Kasumi-1 (cell line): ENCODE measurements around the gene CADM1.

Source experiments
- DNase-seq, 2 experiments: peaks; one replicate each; lab custom pipeline; 2025; lab: John Stamatoyannopoulos, UW

CADM1 gene

DNA sequence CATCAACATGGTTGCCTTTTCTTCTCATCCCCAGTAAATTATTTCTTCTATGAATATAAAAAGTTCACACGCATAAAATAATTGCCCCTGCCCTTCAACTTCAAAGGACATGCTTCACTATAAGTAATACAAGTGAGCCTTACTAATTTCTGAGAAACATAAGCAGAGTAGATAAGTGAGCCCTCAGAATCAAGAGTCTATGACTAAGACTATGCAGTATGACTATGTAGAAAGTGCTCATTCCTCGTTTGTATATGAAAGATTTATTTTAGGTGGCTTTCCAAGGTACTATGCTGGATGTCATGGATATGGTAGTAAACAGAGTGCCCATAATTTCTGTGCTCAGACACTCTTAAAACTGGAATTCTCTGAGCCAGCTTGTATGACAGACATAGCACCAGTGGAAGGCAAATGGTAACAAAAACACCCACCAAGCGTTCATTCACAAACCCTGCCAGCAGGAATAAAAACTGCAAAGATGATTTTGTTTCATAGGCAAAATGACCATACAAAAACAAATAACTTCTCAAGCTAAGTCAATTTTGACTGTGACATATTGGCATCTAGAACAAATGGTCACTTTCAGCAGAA, 189.8 kb downstream of the CADM1 start:
- no peak for DNase-seq

DNA sequence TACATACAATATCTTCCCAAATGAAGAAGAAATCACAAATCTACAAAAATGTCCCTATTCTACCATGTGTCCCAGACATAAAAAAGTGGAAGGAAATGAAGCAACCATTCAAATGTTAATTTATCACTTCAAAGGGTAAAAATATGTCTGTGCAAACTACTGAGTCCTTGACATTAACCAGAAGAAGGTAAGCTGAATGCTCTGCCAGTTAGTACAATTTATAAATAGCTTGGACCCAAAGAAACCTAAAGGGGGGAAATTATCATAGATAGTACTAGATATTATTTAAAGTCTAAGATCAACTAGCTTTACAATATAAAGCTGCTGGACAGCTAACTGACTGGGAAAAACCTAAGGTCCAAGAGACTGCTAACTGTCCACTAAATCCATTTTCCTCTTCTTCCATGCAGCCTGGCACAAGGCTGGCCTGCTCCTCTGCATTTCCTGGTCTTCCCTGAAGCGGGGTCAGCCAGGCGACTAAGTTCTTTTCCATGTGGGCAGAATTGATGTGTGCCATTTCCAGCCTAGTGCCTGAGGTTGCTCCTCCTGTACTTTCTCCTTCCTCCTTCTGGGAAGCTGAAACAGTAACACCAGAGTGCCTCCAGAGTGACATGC, 190.9 kb downstream of the CADM1 start:
- DNase-seq: no peak

DNA sequence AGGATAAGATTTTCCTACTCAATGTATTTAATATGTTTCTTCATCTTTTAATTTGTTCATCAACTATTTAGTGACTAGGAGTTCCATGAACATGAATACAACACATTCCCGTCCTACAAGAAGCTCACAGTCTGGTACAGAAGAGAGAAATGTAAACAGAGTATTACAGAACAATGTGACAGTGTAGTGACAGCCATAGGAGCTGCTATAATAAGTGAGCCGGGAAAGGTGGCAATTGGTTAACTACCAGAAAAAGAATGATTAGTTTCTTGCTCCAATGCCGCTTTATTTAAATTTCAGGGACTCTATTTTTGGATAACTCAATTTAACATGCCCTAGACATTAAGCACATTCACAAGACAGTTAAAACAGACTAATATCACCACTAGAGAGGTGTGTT, 192.3 kb downstream of the CADM1 start:
- no peak for DNase-seq

DNA sequence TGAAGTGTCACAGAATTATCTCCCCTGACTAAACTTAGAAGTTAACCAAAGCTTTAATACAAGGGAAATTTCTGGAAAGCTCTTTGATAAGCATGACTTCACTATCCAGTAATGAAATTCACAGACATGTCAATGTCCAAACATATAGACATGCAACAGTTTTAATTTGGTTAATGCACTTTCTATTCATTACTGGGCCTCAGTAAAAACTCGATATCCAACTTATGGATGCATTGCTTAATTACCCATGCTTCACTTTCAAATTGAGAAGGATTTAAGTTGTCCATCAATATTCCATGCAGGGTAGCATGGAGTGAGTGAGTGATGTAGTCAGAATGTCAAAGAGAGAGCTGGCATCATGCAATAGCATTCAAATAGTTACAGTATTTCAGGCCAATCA, 197.5 kb downstream of the CADM1 start:
- DNase-seq: no peak

DNA sequence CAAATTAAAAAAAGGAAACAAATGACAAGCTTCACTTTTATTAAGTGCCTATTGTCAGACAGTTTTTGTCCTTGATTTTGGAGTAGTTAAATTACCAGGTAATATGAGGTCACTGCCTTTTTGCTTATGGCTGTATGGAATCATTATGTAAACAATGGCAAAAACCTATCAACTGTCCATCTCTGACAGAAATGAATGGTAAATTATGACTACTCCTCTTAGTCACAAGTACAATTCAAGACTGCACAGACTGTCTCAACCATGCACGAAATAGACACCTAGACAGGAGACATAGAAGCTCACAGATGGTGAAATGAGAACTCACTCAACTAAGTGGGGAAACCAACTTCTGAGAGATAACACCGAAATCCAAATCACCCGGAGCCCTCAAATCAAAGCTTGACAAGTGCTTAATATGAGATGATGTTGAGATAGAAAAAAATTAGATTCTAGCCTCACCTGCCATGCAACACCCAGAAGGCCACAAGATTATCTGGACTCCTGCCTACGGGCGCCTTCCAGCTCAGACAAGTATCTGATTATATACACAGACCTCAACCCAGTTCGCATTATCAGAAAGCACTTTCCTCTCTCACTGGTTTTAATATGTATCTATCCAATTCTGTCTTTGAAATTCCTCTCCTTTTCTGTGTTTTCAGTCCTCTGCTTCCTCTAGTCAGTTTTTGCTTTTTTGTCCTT, 199.3 kb downstream of the CADM1 start:
- DNase-seq: no peak

DNA sequence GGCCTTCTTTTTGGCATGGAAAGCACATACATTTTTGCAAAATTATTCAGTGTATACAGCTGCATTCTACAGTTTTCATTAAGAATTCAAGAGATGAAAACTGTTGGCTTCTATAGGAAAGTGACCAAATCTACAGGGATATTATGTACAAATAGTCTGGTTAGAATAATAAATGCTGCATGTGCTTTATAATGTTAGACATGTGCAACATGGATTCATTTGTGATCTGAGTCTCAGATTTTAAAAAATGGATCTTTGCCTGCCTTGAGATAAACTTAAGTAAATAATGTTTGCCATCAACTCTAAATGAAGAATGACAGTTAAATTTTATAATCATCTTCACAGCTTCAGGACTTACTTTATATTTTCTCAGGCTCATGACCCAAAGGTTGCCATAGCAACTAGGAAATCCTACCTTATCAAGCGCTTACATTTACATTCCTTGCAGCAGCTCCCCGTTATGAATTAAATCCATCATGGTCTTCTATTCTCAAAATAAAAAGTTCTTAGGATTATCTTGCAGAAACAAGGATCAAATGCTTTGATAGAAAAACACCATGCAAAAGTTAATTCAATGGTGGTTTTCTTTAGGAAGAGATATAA, 200.2 kb downstream of the CADM1 start:
- no peak for DNase-seq

DNA sequence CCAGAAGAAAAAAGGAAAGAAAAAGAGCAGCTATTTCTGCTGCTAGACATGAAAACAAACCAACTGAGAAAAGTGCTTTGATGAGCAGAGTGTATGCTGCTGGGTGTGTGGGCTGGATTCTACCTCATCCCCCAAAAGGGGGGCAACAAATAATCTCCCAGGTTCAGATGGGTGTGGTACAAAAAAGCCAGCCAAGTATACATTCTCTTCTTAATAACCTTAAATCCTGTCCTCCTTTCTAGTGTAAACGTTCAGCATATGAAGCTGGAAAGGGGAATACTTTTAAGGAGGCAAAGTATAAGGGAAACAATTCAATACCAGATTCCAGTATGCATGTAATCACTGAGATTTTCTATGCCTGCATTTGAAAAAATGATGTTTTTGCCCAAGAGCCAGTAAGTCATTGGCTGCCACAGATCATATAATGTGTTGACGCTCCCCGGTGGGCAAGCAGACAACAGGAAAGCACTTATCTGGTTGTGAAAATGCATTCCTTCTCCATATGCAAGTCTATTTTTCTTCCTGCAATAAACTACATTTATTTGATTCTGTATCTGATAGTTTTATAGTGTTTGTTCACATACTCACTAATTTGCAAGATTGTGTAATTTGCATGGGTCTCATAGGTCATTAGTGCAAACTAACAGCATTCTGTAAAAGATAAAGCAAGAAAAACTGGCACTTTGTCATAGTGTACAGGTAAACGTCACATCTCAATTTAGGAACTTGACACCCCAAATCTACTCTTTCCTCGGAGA, 201.1 kb downstream of the CADM1 start:
- no peak for DNase-seq

DNA sequence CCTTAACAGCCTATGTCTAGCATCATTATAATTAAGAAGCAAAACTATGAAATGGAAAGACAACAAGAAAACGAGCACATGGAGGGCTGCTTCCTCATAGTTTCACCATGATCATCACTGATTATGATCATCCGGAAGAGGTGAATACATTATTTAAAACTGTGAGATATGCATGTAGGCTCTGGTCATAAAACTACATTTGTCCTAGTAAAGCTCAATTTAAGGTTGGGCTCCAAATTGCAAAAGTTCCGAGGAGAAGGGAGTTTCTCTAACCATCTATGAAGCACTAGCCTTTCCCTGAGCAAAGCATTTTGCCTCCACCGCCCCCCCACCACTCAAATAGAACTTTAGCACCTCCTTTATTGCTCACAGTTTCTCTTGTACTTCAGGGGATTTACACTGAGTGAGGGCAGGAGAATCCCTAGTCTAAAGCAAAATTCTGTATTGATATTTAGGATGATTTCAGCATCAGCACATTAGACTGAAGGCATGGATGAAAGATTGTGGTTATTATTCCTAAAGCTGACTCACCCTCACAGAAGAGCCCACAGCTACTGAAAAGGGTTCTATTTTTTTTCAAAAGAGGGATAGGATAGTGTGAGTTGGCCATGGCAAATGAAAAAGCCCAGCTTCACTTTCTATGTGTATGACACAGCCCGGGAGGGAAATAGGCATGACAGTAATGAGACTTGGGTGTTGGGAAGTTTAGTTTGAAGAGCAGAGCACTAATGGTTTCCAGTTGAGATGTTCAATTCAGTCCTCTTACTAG, 203.4 kb downstream of the CADM1 start:
- DNase-seq: no peak

DNA sequence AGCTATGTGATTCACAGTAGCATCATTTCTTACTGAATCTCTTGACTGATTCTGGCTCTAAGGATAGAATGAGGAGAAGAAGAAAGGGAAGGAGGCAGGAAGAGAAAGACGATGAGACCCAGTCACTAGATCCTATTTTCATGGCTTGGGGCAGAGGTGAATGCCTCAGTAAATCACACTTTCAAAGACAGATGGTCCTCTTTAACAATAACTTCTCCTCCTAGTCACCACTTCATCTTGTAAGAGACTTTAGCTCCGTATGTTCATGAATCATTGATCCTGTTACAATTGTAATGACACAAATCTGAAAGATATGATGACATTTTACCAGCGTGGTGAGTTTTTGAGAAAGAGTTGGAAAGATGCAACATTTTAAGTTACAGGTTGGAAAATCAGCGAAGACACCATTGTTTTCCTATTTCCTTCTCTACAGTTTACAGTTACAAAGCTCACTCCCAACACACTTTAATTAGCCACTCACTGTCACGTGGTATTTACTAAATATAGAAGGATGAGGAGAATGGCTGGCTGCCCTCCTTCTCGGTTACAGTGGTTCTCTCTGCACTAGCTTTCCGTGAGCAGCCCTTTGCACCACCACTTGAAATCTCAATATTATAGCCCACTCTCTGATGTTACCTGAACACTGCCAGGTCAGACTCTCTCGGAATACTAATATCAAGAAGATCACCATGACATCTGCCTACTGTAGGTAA, 205.8 kb downstream of the CADM1 start:
- no peak for DNase-seq

DNA sequence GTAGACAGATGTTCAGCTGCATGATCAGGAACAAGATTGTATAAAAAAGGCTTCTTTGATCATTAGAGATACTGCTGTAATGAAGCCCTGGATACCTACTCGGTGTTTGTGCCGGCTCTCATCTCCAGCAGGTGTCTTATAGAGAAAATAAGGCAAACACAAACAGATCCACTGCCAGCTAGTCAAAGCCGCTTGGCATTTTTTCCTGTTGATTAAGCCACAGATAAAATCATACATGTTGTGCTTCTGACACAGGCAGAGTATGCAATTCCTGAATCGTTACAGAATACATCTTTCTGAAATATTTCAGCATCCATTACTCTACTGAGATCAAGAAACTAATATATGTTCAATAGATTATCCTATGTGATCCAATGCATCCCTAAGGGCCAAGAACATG, 206.9 kb downstream of the CADM1 start:
- no peak for DNase-seq

DNA sequence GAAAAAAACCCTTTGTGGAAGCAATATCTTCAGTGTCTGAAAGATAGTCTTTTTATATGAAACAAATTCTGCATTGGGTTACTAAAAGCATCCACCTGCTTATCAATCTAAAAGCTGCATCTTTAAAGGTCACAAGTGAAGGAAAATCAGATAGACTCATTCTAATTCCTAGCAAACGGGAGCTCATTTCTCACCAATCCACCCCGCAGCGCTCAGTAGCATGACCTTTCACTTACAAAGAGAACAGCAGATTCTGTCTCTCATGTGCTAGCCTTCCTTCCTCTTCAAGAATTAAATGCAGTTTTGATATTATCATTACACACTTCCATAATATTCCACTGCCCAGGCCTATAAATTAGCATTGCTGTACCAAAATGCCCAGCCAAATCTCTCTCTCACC, 212.9 kb downstream of the CADM1 start:
- no peak for DNase-seq

DNA sequence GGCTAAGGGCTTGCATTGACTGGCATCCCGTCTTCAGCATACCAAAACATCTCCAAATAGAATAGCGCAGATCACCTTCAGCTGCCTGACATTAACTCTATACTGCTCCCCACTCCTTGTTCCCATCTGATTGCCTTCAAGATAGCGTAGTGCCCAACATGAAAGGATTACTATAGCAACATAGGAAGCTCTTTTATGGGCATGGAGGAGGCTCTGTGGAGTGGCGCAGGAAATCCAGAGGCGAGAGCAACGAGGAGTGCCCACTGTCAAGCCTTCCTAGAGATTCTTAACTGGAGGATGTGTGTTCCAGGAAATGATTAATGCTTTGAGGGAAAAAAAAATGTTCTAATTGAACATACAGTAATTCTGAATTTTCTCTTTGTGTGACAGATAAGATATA, 213.3 kb downstream of the CADM1 start:
- no peak for DNase-seq

DNA sequence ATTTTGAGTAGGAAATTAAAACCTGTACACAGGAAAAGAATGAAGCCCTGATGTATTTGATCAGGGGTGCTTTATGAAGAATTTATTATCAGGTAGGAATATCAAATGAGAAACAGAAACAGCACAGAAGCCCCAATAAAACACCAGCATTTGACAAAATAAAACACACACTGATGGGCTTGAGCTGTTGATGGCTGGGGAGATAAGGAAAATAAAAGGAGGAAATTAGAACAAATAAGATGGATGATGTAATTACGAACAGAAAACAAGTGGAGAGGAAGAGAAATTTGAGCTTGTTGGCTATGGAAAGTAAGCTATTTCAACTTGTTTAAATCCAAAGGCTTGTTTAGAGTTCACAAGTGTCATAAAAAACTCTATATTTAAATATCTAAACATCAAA, 213.7 kb downstream of the CADM1 start:
- DNase-seq: no peak

DNA sequence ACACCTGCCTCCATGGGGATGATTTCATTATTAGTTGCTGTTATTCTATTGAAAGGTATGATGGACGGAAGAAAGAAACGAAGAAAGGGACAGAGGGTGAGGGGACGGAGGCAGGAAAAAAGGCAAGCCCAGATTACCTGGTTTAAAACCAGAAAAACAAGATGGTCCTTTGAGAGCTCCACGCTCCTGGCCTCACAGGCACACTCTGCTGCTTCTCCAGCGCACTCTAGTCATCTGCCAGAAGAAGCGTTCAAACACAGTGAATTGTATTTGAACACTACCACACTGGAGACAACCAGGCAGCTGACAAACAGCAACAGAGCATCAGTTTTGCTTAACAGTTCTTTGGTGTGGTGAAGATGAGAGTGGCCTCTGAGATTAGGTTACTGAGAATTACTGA, 216.9 kb downstream of the CADM1 start:
- DNase-seq: no peak

DNA sequence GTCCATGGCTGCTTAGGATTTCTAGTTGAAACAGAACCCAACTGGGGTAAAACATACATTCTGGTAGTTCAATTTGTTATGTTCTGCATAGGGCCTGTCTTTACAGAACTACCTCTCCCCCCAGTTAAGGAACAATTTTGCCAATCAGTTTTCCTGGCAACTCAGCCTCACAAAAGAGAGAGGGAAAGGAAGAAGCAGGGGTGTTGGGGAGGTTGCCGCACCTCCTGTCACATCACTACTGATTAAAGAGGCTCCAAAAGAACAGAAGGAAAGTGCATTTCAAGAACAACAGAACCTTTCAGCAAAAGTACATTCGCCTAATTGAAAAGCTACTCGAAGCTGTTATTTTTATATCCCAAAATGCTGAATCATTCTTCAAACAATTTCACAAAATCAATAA, 217.6 kb downstream of the CADM1 start:
- no peak for DNase-seq

DNA sequence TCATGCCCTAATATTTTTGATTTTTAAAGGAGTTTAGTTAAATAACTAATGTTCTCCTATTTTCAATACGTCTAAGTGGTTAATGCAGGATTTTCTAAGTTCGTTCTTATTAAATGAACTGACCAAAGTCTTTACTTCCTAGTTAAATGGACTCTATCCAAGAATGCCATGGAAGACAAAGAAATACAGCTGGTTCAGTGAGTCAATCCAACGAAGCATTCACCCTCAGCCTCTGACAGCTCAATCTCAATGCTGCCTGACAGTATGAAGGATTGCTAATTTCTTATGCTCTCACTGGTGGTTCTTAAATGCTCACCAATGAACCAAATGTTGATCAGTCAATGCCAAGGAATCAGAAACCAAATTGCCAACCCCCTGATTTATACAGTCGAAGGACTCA, 219.4 kb downstream of the CADM1 start:
- no peak for DNase-seq

DNA sequence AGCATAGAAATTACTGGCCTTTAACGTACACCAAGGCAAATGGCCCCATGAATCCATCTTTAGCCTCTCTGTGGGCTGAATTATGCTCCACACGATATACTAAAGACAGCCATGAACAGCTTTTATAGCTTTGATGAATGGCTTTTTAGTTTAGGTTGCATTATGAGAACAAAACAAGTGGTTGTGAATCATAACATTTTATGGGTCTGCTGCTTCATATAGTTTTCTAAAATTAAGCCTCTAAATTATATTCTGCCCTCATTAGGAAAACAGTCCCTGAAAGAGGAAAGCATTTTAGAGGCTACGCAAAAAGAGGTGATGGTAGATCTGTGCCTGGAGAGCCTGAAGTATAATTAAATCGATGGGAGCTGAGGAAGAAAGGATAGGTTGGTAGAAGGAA, 221.3 kb downstream of the CADM1 start:
- DNase-seq: no peak

DNA sequence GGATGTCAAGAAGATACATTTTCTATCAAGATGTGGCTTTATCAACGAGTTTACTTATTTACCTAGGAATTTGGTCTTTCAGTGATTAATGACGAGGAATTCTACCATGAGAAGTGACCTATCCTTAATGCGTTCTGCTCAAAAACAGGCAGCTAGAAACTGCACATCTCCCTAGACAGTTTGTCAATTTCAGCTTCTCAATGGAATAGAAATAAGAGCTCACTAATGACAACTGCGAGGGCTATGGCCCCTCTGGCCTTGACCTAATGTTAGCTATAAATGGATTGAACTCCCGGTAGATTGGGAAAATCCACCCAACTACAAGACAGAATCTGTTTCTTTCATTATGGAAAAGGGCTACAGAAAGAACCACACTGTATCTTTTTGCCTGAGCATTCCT, 223.4 kb downstream of the CADM1 start:
- DNase-seq: no peak

DNA sequence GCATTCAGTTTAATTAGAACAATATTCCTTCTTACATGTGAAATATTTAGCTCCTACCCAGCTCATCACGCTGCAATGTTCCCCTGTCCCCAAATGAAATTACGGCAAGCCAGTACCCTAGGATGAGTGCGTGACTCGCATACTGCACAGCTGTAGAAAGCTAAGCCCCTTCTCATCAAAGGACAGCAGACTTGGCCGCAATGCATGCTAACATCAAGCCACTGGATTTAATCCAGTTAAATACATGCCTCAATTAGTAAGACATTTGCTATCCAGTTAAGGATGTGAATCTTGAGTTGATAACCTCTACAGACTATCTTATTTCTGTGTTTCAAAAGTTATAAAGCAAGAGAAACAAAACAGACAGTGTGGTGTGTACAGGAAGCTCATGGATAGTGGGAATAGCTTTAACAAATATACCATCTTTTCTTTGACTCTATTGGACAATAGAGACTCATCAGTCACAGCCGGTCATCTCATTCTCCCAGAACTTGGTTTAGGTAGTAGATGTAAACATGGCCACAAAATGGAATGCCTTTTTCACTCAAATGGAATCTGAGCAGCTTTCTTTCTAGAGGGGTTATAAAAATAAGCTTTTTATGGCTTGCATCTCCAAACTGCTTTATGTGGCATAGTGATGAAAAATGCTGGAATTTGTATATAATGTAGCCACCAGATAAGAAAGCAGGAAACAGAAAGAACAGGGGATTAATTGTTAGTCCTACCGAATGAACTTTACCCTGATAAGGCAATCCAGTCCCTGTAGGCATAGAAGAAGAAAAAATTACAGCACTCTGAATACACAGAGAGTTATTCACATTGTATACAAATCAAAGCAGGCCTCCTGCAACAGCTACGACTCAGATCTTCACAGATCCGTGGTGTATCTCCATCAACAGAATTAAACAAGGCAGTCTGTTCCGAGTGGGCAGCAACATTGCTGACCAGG, 224.1 kb downstream of the CADM1 start:
- no peak for DNase-seq

DNA sequence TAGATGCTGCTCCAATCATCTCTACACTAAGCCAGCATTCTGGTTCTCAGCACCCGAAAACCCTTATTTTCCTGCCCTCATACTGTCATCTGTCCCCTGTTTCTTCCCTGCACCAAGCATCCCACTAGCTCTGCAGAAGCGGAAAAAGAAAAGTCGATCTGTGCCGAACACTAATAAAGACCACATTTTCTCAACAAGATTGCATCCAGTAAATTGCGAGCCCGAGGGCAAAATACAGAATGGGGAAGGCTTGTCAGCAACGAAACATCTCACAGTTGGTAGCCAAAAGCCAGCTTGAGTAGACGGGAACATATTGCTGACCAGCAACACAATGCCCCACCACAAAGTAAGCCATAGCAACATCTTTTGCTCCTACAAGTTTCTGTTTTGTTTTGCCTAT, 227.4 kb downstream of the CADM1 start:
- DNase-seq: no peak
